Measurements from ENCODE around the gene CLCN6. TPM values are rescaled to one million over a fixed set of nuclear protein-coding genes. Genes with fewer than 3 reads are reported as not detected.
A peak's percentile ranks its signal among the peaks of the same experiment; 100 is the strongest.

Gene CLCN6
- total and polyA plus RNA-seq, 8 donors, result 17.2 to 43.4 (median 20.7) TPM

DNA sequence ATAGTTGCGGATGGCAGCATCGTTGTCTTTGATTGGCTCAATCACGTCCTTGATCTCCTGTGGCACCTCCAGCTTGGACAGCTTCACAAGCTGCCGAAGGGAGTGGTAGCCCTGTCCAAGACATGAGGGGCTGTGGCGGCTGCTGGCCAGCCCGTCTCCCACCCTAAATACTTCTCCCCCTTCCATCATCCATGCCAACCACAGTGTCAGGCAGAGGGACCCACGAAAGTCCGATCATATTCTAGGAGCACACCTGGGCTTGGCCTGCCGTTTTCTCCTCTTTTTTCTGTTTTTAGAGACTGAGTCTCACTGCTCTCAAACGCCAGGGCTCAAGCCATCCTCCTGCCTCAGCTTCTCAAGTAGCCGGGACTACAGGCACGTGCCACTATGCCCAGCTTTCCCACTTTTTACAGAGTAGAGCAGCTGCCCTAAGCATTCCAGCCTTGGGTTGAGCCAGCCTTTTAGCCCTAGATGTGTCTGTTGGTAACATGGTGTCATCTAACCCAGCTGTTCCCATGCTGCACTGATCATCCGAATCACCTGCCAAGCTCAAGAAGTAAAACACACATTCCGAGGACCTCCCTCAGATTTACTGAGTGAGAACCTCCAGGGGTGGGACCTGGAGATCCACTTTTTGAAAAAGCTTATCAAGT, 10.6 kb upstream of the CLCN6 start:
- ATAC-seq (no peak), DNase-seq (no peak)
- H3K9me3 ChIP-seq, result no peaks in the 10 kb centered on the region
- peak overlapping the region in 1 of 2 donors; percentile 28 for H3K27ac ChIP-seq
- H3K36me3 ChIP-seq, result peaks cover 0 to 92% of the 10 kb centered on the region in 2 donors
- H3K27me3 ChIP-seq, result no peaks in the 10 kb centered on the region
- peaks cover 14 to 47% of the 10 kb centered on the region in 2 donors for H3K4me1 ChIP-seq
- intact Hi-C loops (cut with DNase I), result no loop called here
- TF ChIP-seq, protein P1, sequence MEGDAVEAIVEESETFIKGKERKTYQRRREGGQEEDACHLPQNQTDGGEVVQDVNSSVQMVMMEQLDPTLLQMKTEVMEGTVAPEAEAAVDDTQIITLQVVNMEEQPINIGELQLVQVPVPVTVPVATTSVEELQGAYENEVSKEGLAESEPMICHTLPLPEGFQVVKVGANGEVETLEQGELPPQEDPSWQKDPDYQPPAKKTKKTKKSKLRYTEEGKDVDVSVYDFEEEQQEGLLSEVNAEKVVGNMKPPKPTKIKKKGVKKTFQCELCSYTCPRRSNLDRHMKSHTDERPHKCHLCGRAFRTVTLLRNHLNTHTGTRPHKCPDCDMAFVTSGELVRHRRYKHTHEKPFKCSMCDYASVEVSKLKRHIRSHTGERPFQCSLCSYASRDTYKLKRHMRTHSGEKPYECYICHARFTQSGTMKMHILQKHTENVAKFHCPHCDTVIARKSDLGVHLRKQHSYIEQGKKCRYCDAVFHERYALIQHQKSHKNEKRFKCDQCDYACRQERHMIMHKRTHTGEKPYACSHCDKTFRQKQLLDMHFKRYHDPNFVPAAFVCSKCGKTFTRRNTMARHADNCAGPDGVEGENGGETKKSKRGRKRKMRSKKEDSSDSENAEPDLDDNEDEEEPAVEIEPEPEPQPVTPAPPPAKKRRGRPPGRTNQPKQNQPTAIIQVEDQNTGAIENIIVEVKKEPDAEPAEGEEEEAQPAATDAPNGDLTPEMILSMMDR (IDR thresholded peaks at IDR 0.05), result no peak
- no peak overlapping the region for H3K4me3 ChIP-seq

- no peak overlapping the region for H3K4me3 ChIP-seq
- peak overlapping the region in 1 of 2 donors; percentile 65 for H3K27ac ChIP-seq
- H3K9me3 ChIP-seq, result no peaks in the 10 kb centered on the region
- H3K36me3 ChIP-seq, result peaks cover 0 to 93% of the 10 kb centered on the region in 2 donors
- peaks cover 8 to 47% of the 10 kb centered on the region in 2 donors for H3K4me1 ChIP-seq
- TF ChIP-seq, protein P1 (IDR thresholded peaks at IDR 0.05), result no peak
- no peaks in the 10 kb centered on the region for H3K27me3 ChIP-seq
- intact Hi-C loops (cut with DNase I), result no loop called here
- no peak for DNase-seq
- ATAC-seq, result no peak
Observed at GRCh38 chr1:11796036-11796828, 9.8 kb upstream of the CLCN6 start.

DNA sequence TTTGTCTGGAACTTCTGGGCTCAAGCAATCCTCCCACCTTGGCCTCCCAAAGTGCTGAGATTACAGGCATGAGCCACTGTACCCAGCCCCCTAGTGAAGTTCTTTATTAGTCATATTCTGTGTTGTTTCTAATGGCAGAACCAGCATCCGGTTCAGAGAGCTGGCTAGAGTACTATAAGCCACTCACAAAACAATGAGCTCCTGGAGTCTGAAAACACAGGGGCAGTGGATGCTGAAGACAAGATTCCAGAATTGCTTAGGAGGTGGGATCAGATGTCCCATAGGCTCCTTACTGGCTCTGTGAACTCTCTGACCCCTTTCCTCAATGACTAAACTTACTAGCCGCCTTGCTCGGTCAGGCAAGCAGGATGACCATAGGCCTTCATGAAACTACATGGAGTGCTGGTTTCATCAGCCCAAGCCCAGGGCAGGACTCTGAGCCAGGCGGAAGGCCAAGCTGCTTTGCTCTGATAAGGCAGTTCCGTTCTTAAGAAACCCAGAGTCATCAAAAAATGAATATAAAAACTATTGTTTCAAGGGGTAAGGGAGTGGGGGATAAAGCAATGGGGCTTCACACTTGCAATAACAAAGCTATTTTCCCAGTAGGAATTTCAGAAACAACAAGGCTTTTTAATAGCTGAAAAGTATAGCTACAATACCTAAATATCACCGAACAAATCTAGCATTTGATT, 8.3 kb upstream of the CLCN6 start:
- DNase-seq, result peak in 1 of 4 donors; percentile 77
- Histone ChIP-seq H3K4me3 (no peak overlapping the region), H3K36me3 (peaks cover 0 to 82% of the 10 kb centered on the region in 2 donors), H3K9me3 (no peaks in the 10 kb centered on the region), H3K27me3 (no peaks in the 10 kb centered on the region), H3K27ac (peak overlapping the region; percentile 65 to 77), H3K4me1 (peaks cover 0 to 47% of the 10 kb centered on the region in 2 donors)
- TF ChIP-seq, protein P1 (IDR thresholded peaks at IDR 0.05), result no peak
- peak; percentile 47 for ATAC-seq
- intact Hi-C loops (cut with DNase I), result no loop called here

GRCh38 chr1:11799099-11799498, 6.9 kb upstream of the CLCN6 start:
- ATAC-seq, result no peak
- Histone ChIP-seq H3K4me1 (peaks cover 5 to 60% of the 10 kb centered on the region in 2 donors), H3K4me3 (no peak overlapping the region), H3K27ac (peak overlapping the region in 1 of 2 donors; percentile 23), H3K27me3 (no peaks in the 10 kb centered on the region), H3K36me3 (peaks cover 0 to 68% of the 10 kb centered on the region in 2 donors), H3K9me3 (no peaks in the 10 kb centered on the region)
- no peak for DNase-seq
- TF ChIP-seq, protein P1 (IDR thresholded peaks at IDR 0.05), result no peak
- intact Hi-C loops (cut with DNase I), result no loop called here

- Histone ChIP-seq H3K36me3 (peaks cover 0 to 60% of the 10 kb centered on the region in 2 donors), H3K4me3 (no peak overlapping the region), H3K9me3 (no peaks in the 10 kb centered on the region), H3K27me3 (no peaks in the 10 kb centered on the region), H3K4me1 (peaks cover 11 to 68% of the 10 kb centered on the region in 2 donors), H3K27ac (no peak overlapping the region)
- TF ChIP-seq, protein P1 (IDR thresholded peaks at IDR 0.05), result no peak
- no peak for ATAC-seq
- intact Hi-C loops (cut with DNase I), result no loop called here
- DNase-seq, result no peak
Observed at GRCh38 chr1:11799896-11800295, 6.1 kb upstream of the CLCN6 start.
